Parathyroid adenoma (tissue), 2 donors: Measurements from ENCODE around the gene CFAP58.

Experiments
- H2AFZ ChIP-seq: fragments of 300-600 bp; sonication (generic); one replicate; pipeline ENCODE4 v1.7.0; 2017; ENCODE audit warnings: antibody characterized with exemption, mild to moderate bottlenecking
- H3K27ac ChIP-seq: fragments of 300-600 bp; sonication (generic); one replicate; pipeline ENCODE4 v1.7.0; 2017
- H3K27me3 ChIP-seq: fragments of 300-600 bp; sonication (generic); one replicate; pipeline ENCODE4 v1.7.0; 2017; ENCODE audit warnings: low read length; ENCODE audit not compliant: control insufficient read depth, insufficient read depth
- H3K36me3 ChIP-seq: fragments of 300-600 bp; sonication (generic); one replicate; pipeline ENCODE4 v1.7.0; 2017; ENCODE audit warnings: low read length; ENCODE audit not compliant: control insufficient read depth, insufficient read depth
- H3K4me1 ChIP-seq: fragments of 300-600 bp; sonication (generic); one replicate; pipeline ENCODE4 v1.7.0; 2017; ENCODE audit warnings: control low read depth
- H3K4me2 ChIP-seq: fragments of 300-600 bp; sonication (generic); one replicate; pipeline ENCODE4 v1.7.0; 2017; ENCODE audit warnings: low read length
- H3K4me3 ChIP-seq: fragments of 300-600 bp; sonication (generic); one replicate; pipeline ENCODE4 v1.7.0; 2017; ENCODE audit warnings: low read depth, low read length
- H3K79me2 ChIP-seq: fragments of 300-600 bp; sonication (generic); one replicate; pipeline ENCODE4 v1.7.0; 2017; ENCODE audit warnings: control low read depth
- H3K9ac ChIP-seq: fragments of 300-600 bp; sonication (generic); one replicate; pipeline ENCODE4 v1.7.0; 2017; ENCODE audit warnings: mild to moderate bottlenecking
- H3K9me3 ChIP-seq: fragments of 300-600 bp; sonication (generic); one replicate; pipeline ENCODE4 v1.7.0; 2017; ENCODE audit warnings: low read length; ENCODE audit not compliant: control insufficient read depth
- TF ChIP-seq, protein P1 (sequence below): fragments of 300-600 bp; sonication (generic); IDR thresholded peaks from one replicate; pipeline ENCODE4 v1.7.0; 2017; ENCODE audit warnings: antibody characterized with exemption, mild to moderate bottlenecking
- donor health status: primary hyperparathyroidism.

Gene CFAP58

DNA sequence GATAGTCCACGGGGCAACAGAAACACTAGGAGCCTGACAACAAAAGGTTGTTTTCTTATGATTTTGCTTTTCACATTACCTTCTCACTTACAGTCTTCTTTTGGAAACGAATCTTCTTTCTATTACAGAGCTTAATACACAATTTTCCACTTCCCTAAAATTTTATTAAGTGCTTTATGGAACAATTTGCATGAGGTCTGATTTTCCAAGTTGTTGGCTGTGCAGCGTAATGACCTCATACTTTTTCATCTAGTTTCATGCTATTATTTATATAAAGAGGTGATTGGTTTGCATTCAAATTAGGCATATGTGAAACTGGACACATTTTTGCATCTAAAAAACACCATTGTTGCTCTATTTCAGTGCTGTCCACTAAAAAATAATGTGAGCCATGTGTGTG lies 76.7 kb downstream of the CFAP58 start:
- Histone ChIP-seq H2AFZ (no peak overlapping the region), H3K4me1 (no peaks in the 10 kb centered on the region), H3K9ac (no peak overlapping the region), H3K4me2 (no peak overlapping the region), H3K79me2 (no peaks in the 10 kb centered on the region), H3K9me3 (no peaks in the 10 kb centered on the region), H3K36me3 (no peaks in the 10 kb centered on the region), H3K4me3 (no peak overlapping the region), H3K27ac (no peak overlapping the region), H3K27me3 (no peaks in the 10 kb centered on the region)
- TF ChIP-seq, protein P1, sequence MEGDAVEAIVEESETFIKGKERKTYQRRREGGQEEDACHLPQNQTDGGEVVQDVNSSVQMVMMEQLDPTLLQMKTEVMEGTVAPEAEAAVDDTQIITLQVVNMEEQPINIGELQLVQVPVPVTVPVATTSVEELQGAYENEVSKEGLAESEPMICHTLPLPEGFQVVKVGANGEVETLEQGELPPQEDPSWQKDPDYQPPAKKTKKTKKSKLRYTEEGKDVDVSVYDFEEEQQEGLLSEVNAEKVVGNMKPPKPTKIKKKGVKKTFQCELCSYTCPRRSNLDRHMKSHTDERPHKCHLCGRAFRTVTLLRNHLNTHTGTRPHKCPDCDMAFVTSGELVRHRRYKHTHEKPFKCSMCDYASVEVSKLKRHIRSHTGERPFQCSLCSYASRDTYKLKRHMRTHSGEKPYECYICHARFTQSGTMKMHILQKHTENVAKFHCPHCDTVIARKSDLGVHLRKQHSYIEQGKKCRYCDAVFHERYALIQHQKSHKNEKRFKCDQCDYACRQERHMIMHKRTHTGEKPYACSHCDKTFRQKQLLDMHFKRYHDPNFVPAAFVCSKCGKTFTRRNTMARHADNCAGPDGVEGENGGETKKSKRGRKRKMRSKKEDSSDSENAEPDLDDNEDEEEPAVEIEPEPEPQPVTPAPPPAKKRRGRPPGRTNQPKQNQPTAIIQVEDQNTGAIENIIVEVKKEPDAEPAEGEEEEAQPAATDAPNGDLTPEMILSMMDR: no peak

DNA sequence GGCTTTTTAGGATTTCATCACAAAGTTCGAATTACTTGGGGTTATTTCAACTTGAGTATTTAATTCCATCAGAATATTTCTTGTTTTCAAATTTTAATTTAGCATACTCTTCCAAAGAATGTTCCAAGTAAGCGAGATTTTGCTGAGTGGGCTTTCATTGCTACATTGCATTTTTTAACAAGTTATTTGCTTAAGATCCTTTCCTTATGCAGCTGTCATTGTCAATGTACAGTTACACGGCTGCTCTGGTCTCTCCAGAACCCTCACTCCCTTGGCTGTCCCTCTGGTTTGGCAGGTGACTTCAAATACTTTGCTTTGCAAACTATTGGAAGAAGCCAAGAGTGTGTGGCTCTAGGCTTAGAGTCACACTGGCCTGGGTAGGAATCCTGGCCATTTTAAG lies 80.0 kb downstream of the CFAP58 start:
- Histone ChIP-seq H3K27ac (no peak overlapping the region), H3K4me1 (no peaks in the 10 kb centered on the region), H3K79me2 (no peaks in the 10 kb centered on the region), H3K4me2 (no peak overlapping the region), H3K36me3 (no peaks in the 10 kb centered on the region), H2AFZ (no peak overlapping the region), H3K9ac (no peak overlapping the region), H3K27me3 (no peaks in the 10 kb centered on the region), H3K9me3 (no peaks in the 10 kb centered on the region), H3K4me3 (no peak overlapping the region)
- TF ChIP-seq, protein P1: no peak

DNA sequence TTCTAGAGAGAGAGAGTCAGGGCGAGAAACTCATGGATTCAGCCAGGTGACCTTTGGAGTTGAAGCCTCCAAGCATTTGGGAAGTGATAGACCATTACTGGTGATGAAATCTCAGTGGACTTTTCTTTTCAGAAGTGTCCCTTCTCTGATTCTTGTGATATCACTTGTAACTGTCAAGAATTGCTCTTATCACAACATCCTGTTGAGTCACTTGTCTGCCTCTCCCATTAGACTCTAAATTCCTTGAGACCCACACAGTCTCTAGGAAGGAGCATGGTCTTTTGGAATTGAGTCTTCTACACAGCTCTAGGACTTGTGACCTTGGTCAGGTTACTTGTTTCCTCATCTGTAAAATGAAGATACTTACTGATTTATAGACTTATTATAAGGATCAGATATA lies 81.0 kb downstream of the CFAP58 start:
- H3K4me3 ChIP-seq: no peak overlapping the region
- no peaks in the 10 kb centered on the region for H3K36me3 ChIP-seq
- no peaks in the 10 kb centered on the region for H3K4me1 ChIP-seq
- H3K27me3 ChIP-seq: no peaks in the 10 kb centered on the region
- no peaks in the 10 kb centered on the region for H3K79me2 ChIP-seq
- H3K4me2 ChIP-seq: no peak overlapping the region
- no peak overlapping the region for H3K27ac ChIP-seq
- TF ChIP-seq, protein P1: no peak
- no peak overlapping the region for H2AFZ ChIP-seq
- no peaks in the 10 kb centered on the region for H3K9me3 ChIP-seq
- no peak overlapping the region for H3K9ac ChIP-seq

DNA sequence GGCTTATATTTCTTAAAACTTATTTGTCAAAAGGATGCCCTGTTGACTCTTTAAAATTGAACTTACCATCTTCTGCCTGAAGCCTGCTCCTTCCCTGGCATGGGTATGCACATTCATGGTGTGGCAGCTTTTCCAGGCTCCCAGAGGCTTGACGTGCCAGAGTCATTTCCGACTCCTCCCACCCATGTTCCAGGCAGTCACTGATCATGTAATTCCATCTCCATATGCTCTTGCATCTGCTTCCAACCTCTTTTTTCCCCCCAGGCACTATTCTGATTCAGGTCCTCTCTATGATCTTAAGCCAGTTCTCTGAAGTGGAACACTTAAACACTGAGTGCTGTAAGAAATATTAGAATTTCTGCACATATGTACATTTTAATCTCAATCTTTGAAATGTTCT lies 82.2 kb downstream of the CFAP58 start:
- Histone ChIP-seq H3K27me3 (no peaks in the 10 kb centered on the region), H3K9me3 (no peaks in the 10 kb centered on the region), H3K27ac (no peak overlapping the region), H3K4me3 (no peak overlapping the region), H2AFZ (no peak overlapping the region), H3K9ac (no peak overlapping the region), H3K79me2 (no peaks in the 10 kb centered on the region), H3K36me3 (no peaks in the 10 kb centered on the region), H3K4me1 (no peaks in the 10 kb centered on the region), H3K4me2 (no peak overlapping the region)
- TF ChIP-seq, protein P1: no peak

DNA sequence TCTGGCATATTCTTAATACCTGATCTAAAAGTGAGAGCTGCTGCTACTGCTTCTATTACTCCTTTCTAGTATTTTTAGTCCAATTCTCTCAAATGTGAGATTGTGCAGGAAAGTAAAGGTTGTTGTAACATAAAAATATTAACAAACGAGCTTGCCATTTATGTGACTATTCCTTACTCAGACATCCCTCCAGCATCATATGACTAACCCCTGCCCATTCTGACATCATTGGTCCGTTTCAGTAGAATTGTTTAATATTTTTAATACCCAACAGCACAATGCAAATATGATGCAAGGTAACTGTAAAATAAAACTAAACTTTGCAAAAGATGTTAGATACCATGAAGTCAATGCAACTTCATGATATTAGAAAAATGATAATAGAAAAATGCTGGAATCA lies 83.6 kb downstream of the CFAP58 start:
- Histone ChIP-seq H3K9ac (no peak overlapping the region), H2AFZ (no peak overlapping the region), H3K27ac (no peak overlapping the region), H3K4me1 (no peaks in the 10 kb centered on the region), H3K4me3 (no peak overlapping the region), H3K36me3 (no peaks in the 10 kb centered on the region), H3K27me3 (no peaks in the 10 kb centered on the region), H3K9me3 (no peaks in the 10 kb centered on the region), H3K4me2 (no peak overlapping the region), H3K79me2 (no peaks in the 10 kb centered on the region)
- TF ChIP-seq, protein P1: no peak
